Right lobe of liver (tissue), 4 donors: ENCODE measurements around the gene RNU4-1.

Source experiments
- CTCF ChIP-seq, 4 donors: fragments of 200-600 bp in 3 of 4; fragments of 450-650 bp in 1 of 4; IDR thresholded peaks; one replicate each; pipeline versions ENCODE4 v1.5.1 to v1.8.0; 2016 to 2022; ENCODE audit warnings: antibody characterized with exemption in 4 of 4, mild to moderate bottlenecking in 2 of 4
- POLR2A ChIP-seq: fragments of 450-650 bp; IDR thresholded peaks from one replicate; pipeline ENCODE4 v1.6.1; 2017; ENCODE audit warnings: antibody characterized with exemption, mild to moderate bottlenecking
- donor health status: DM: no; HTN: no; CAD: no.
- donor health status: DM: no; HTN: no; CAD: no.
- donor health status: DM: no; HTN: yes; CAD: no.

- TF ChIP-seq CTCF (IDR thresholded peaks at IDR 0.05) (peak; percentile 37 to 54 (median 42)), POLR2A (peak; percentile 96)
Observed at GRCh38 chr12:120317224-120318105, 24.4 kb upstream of the RNU4-1 start.
